ENCODE results near the gene SH3GLB2.

Gene SH3GLB2

DNA sequence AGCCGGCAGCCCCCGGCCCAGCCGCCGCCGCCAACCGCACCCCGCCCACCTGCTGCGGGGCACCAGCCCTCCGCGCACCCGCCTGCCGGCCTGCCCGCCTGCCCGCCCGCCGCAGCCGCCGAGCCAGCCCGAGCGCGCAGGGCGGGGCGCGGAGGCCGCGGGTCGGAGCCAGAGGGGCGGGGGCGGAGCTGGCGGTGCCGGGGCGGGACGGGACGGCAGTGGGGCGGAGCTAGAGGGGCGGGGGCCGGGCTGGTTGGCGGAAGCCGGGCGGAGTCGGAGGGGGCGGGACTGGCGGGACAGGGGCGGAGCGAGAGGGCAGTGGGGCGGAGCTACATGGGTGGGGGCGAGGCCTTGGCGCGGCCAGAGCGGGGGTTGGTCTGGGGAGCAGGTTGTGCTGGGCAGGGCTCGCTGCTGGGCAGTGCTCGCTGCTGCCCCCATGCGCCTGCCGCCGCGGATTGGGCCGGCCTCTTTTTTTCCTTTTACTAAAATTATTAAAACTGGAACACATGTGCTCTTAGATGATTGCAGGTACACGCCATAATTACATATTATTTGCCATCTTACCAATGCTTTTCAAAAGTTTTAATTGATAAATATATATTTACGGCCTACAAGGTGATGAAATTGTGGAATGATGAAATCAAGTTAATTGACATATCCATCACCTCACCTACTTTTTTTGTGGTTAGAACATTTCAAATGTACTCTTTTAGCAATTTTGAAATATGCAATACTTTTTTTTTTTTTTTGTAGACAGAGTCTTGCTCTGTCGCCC, at the start of gene SH3GLB2:
SH3GLB2 (minus strand) TSS at position 140 of the 775 bp plus-strand sequence. CDS start 177 bp downstream, outside the sequence.
- DNase-seq: peak; percentile 82

DNA sequence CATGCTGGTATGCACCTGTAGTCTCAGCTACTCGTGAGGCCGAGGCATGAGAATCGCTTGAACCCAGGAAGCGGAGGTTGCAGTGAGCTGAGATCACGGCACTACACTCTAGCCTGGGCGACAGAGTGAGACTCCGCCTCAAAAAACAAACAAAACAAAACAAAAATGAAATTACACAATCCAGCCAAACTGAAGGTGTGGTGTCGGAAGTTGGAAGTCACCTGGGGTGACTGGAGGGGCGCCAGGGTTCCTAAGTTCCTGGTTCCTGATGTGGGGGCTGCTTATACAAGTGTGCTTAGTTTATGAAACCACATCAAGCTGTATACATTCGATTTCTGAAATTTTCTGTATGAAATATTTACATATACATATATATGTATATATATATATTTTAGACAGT, 49.1 kb upstream of the SH3GLB2 start:
- DNase-seq: no peak

DNA sequence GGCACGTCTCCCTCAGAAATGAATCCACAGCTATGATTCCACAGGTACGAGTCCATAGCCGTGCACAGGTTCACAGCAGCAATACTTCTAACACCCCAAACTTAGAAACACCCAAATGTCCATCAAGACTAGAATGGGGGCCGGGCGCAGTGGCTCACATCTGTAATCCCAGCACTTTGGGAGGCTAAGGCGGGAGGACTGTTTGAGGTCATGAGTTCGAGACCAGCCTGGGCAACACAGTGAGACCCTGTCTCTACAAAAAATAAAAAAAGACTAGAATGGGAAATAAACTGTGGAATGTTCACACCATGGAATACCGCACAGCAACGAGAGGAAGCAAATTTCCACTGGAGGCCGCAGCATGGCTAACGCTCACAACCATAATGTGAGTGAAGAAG, 48.5 kb upstream of the SH3GLB2 start:
- DNase-seq: no peak

DNA sequence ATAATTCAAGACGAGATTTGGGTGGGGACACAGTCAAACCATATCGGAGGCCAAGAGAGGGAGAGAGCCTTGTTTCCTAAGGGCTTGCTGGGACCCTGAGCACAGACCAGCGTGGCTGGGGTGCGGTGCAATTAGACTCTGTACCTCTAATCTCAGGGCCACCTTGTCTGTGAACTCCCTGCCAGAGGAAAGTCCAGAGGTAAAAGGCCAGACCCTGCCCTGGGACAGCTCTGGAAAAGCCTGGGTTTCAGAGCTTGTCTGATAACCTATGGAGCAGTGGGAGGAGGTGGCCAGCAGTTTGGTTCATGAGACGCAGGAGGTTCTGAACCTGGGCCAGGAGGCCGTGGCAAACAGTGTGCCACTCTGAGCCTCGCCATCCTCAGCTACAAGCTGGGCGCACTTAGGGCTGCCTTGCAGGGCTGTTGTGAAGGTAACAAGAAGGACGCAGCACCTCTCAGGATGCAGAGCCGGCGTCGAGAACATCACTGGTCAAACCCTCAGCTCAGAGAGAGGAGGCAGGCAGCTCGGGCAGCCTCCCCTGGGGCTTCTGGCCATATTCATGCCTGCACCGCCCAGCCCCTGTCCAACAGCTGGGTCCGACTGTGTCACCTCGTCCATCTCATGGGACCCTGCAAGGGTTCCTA, 48.0 kb upstream of the SH3GLB2 start:
- no peak for DNase-seq

DNA sequence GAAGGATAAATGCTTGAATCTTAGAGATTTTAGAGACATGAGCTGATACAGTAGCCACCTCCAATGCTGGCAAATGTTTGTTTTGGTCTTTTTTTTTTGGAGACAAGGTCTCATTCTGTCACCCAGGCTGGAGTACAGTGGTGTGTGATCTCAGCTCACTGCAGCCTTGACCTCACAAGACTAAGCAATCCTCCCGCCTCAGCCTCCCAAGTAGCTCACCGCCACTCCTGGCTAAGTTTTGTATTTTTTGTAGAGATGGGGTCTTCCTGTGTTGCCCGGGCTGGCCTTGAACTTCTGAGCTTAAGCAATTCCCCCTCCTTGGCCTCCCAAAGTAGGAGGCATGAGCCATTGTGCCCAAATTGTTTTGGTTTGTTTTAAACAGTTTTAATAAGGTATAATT, 46.0 kb upstream of the SH3GLB2 start:
- DNase-seq: no peak

DNA sequence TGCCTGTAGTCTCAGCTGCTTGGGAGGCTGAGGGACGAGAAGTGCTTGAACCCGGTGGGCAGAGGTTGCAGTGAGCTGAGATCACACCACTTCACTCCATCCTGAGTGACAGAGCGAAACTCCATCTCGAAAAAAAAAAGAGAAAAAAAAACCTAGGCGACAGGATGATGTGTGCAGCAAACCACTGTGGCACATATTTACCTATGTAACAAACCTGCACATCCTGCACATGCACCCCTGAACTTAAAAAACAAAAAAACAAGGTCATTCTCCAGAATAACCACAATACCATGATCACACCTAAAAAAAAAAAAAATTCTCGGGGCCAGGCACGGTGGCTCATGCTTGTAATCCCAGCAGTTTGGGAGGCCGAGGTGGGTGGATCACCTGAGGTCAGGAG, 45.3 kb upstream of the SH3GLB2 start:
- DNase-seq: no peak

DNA sequence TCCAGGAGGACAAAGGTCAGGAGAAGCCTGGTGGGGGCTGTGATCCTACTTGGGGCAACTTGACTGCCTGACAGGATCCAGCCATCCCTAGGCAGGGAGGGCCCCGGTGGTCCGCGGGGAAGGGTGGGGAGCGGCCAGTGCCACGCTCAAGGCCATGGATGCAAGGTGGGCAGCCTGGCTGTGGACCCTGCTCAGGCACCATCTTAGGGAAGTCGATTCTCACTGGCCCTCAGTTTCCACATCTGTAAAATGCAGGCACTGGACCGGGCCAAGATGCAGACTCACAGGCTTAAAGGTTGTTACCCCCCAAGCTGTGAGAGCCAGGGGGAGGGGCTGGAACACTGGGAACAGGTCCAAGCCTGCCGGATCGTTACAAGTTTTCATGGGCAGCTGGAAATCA, 44.0 kb upstream of the SH3GLB2 start:
- DNase-seq: no peak

DNA sequence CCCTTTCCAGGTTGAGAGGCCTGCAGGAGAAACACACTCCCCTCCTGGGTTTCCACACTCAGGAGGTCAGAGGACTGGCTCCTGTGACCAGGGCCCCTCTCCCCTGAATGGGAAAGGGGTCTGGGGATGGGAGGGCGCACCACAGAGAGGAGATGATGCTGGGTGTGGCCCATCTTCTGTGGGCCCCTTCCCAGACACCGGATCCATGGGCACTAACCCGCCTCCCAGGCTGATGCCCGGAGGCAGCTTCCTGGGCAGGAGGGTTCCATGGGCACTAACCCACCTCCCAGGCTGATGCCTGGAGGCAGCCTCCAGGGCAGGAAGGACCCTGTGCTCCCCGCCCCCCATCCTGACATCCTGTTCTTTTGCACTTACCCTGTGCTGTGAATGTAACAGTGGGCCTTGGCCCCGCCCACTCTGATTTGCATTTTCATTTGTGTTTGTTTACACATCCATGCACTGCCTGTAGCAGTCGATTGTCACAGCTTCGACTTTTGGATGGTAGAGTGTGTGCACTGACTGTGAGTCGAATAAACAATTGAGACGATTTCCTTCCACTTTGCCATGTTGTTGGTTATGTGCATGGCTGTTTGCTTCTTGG, 43.5 kb upstream of the SH3GLB2 start:
- DNase-seq: no peak

DNA sequence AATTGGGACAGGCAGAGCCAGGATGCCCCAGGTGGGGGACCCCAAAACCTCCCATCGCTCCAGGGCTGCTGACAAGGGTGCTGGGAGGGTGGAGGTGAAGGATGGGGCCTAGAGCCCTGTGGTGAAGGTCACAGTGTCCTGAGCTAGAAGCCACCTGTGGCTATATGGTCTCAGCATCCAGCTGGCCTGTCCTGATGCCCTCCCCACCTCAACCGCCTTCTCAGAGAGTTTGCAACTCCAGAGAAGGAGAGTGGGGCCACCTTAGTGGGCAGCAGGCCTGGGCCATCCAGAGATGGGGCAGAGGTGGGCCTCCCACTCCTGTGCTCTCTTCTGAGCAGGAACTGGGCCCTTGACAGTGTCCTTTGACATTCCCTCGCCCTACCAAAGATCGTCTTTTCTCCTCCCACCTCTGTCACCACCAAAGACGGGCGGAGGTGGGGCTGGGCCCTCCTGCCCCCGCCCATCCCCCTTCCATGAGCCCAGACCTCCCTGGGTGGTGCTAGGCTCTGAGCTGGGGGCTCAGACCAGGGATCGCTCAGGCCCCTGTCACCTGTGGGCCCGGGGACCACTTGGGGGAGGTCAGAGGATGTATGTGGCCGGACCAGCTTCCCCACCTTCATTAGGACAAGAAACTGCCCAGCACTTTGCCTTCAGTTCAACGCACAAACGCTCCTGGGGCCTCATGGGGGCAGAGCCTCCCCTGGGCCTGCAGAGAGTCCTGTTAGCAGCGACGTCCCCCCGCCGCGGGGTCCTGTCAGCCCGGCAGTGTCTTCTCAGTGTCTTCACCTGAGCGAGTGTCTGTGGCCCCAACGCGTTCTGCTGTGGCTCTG, 42.8 kb upstream of the SH3GLB2 start:
- no peak for DNase-seq

DNA sequence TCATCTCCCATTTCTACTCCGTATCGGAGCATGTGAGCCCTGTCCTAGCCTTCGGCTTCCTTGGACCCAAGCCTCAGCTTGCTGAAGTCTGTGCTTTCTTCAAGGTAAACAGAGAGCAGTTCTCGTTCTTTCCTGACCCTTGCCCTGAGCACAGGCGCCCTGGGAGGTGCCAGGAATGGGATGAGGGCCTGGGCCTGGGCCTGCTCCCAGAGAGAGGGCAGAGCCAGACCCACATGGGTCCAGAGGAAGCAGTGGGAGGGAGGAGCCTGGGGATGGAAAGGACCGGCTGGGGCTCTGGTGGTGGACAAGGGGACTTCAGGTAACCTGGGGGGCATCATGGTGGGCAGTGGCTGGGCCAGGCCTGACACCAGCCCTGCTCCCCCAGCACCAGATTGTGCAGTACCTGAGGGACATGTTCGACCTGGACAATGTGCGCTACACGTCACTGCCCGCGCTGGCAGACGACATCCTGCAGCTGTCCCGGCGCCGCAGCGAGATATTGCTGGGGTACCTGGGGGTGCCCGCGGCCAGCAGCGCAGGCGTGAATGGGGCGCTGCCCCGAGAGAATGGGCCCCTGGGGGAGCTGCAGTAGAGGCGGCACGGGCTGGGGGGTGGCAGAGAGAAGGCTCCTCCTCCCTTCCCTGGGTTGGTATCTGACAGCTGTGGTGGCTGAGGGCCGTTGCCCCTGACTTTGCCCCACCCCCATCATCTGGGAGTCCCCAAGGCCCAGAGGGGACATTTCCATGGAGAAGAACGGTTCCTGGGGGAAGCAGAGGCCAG, 41.9 kb upstream of the SH3GLB2 start:
- no peak for DNase-seq

DNA sequence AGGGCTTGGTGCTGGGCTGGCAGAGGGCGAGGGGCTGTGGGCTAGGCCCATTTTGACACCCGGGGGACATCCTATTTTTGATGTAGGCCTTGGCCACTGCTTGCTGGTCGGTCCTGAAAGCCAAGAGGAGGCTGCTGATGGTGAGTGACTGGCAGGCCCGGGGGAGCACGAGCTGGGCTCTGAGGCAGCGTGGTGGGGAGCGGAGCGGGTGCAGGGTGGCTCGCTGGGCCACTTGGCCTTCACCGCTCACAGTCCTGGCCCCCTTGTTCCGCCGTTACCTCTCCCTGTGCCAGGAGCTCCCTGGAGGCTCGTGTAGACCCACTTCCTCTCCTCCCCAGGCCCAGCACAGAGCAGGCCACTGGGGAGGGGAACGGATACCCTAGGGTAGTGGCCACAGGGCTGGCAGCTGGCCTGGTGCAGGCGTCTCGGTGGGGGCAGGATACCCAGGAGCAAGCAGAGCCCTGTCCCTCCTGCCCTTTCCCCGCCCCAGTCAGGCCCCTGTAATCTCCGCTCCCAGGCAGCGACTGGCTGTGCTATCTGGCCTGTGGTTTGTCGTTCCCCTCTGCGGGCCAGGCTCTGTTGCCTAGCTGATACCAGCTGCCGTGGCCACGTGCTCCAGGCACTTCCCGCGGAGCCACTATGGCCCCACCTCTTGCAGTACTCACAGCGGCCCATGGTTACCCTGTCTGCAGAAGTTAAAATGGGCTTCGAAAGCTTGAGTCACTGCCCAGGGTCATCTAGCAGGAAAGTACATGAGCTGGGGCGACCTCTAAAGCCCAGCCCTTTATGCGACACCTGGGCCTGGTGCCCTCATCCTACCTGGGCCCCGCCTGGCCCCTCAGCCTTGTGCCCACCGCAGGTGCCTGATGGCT, 41.1 kb upstream of the SH3GLB2 start:
- DNase-seq: peak; percentile 38

DNA sequence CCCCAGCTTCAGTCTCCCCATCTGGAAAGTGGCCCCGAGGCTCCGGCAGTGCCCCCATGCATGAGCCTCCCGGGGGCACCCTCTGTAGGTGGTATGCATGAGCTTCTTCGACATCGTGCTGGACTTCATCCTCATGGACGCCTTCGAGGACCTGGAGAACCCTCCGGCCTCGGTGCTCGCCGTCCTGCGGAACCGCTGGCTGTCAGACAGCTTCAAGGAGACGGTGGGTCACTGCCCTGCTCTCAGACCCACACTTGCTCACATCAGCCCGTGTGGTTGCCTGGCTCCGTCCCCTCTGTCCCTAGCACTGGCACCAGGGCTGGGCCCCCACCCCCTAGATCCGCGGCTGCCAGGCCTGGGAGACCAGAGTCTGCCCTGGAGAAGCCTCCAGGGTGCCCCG, 40.0 kb upstream of the SH3GLB2 start:
- no peak for DNase-seq

DNA sequence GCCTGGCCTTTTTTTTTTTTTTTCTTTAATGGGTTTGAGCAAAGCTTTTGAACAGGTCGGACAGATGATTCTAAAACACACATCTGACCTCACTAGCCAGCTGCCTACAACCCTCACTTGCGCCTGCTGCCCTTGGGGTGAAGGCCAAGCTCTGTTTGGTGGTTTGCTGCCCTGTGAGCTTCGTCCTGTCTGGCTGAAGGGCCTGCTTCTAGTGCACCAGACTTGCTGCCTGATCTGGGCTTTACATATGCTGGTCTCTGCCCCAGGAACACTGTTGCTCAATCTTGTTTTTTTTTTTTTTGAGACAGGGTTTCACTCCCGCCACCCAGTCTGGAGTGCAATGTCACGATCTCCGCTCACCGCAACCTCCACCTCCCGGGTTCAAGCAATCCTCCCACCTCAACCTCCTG, 36.4 kb upstream of the SH3GLB2 start:
- no peak for DNase-seq

DNA sequence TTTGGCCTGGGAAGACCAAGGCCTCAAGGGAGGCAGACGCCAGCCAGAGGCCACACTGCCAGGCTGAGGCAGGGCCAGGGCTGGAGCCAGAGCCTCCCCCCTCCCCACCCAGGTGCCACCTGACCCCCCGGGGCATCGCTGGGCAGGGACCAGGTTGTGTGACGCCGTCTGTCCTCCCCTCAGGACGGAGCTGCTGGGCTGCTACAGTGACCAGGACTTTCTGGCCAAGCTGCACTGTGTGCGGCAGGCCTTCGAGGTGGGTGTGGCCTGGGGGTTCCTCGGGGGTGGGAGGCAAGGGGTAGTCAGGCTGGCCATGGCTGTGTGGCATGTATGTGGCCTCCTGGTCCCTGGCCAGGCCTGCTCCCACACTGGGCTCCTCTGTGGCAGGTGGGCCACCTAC, 34.9 kb upstream of the SH3GLB2 start:
- DNase-seq: no peak

DNA sequence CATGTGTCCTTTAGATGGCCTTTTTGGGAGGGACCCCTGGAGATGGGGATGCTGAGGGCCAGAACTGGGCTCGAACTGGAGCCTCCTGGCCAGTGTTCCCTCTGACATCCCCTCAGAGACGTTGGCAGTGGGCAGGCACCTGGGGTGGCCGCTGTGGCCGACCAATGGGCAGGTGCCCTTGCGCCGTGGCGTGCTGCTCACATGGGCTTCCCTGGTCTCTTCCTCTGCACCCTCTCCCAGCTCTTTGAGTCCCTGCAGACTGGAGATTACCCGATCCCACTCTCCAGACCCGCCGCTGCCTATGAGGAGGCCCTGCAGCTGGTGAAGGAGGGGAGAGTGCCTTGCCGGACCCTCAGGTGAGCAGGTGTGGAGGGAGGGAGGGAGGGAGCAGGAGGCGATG, 32.9 kb upstream of the SH3GLB2 start:
- DNase-seq: no peak

DNA sequence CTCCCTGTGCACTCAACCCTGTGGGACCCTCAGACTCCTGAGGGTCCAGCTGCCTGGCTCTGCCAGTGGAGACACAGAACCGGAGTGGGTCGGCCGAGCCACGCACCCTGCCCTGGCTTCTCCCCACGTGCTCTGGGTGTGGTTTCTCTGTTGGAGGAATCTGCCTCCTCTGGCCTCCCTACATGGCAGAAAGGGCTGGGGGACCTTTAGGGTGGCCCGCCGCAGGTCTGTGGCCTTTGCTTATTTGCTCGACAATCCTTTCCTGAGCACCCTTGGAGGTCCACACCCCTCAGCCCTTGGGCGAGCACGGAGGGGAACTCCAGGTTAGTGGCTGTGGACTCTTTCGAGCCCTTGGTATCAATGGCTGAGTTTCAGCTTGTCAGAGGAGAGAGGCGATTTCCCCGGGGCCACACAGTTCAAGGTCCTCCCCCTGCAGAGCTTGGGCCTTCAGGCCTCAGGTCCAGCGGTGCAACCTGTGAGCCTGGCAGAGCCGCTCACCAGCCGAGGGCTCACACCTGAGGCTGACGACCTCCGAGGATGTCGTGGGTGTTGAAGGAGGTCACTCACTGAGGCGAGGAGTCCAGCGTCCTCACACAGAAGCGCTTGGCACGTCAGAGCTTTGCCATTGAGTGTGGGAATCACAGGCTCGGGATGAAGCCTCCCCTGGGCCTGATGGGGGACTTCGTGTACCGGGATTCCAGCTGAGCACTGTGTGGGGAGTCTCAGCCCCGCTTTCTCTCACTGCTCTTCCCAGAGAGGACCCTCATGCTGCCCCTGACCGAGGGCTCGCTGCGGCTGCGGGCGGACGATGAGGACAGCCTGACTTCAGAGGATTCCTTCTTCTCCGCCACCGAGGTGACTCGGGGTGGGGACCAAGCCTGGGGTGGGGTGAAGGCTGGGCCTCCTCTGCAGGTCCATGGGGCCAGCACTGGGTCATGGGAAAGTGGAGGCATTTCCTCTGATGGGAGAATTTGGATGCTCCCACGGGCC, 32.0 kb upstream of the SH3GLB2 start:
- DNase-seq: no peak

DNA sequence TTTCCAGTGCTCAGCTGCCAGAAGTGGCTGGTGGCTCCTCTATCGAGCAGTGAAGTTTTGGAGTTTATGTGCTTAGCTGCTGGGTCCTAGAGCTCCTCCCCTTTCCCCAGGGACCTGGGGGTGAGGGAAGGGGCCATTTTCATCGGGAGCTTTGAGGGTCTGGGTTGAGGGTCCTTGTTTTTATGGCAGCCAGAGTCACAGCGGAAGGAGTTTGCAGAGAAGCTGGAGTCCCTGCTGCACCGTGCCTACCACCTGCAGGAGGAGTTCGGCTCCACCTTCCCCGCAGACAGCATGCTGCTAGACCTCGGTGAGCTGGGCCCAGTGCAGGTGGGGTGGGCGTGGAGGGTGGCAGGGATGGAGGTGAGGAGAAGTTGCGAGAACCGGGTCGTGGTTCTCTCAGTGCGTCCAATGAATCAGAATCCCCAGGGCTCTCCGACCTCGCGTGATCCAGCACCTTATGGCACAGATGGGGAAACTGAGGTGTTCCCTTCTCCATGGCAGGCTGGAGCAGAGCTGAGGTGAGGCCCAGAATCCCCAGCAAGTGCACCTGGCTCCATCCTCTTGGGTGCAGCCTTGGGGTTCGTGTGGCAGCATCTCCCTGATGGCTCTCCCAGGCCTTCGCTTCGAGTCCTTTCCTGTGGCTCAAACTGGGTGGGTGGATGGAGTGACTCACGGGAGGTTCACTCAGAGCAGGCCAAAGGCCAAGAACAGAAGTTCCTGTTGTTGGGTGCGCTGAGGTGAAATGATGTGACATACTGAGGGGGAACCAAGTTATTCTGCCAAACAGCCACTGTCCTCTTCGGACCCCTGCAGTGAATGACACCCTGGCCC, 31.0 kb upstream of the SH3GLB2 start:
- no peak for DNase-seq

DNA sequence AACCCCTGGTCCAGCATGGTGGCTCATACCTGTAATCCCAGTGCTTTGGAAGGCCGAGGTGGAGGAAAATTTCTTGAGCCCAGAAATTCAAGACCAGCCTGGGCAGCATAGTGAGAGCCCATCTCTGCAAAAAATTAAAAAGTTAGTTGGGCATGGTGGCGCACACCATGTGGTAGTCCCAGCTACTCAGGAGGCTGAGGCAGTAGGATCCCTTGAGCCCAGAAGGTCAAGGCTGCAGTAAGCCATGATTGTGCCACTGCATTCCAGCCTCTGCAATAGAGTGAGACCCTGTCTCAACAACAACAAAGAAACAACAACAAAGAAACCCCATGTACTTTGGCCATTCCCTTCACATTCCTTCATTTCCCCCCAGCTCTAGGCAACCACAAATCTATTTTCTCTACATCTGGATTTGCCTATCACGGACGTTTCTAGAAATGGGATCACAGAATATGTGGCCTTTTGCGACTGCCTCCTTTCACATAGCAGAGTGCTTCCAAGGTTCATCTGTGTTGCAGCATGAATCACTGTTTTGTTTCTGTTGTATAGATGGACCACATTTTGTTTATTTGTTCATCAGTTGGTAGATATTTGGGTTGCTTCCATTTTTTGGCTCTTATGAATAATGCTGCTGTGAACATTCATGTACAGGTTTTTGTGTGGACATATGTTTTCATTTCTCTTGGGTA, 26.2 kb upstream of the SH3GLB2 start:
- DNase-seq: no peak

DNA sequence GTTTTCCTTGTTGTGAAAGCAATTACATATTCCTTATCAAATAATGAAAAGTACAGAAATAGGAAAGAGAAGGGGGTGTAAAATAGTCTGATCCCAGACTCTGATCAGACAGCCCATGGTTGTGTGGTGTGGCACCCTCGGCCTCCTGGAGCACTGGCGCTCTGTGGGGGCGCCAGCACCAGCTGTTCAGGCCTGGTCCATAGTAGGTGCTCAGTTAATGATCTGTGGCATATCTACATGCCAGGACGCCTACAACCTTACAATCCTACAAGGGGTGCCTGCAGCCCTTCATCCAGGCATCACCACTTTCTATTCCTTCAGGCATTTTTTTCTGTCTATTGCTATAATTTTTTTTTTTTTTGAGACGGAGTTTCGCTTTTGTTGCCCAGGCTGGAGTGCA, 24.9 kb upstream of the SH3GLB2 start:
- no peak for DNase-seq
